HG02938 (cell line): ENCODE results near the gene REXO4.

Source experiments
- ATAC-seq: cut with Tn5 transposase; IDR thresholded peaks from one replicate; pipeline ENCODE4 v1.9.1; 2021; ENCODE audit warnings: mild to moderate bottlenecking, moderate library complexity; ENCODE audit not compliant: unreplicated experiment

REXO4 gene

DNA sequence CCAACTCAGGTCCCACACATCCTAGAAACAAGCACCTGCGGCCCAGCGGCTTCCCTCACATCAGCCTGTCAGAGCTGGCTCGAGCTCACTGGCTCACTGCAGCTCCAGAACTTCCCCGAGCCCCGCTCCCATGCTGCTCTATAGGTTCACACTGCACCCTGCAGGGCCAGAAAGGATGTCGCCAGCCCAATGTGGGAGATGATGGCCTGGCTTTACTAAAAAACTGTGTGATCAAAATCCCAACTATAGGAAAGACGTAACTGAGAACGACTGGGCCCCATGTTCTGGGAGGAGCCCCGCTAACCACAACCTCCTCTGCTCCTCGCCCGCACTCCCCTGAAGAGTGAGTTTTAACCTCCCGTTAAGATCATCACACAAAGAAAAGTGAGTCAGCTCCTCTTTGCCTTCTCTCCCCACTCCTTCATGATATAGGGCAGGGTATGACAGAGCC lies 46.5 kb downstream of the REXO4 start:
- ATAC-seq, result no peak

DNA sequence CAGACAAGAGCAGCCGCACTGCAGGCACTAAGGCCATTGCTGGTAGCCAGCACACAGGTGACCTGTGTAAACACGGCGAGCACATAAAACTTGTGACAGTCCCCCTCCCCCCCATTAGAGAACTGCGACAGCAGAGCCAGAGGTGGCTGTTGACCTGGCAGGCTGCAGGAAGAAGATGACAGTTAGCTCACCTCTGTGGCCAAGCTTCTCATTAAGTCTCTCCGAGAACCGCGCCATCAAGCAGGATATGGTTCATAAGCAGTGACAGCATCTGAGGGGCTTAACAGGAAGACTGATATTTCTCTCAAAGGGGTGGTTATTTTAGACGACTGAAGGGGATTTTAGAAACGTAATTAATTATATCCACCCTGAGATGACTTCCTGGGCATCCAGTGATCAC lies 47.1 kb downstream of the REXO4 start:
- ATAC-seq, result no peak

DNA sequence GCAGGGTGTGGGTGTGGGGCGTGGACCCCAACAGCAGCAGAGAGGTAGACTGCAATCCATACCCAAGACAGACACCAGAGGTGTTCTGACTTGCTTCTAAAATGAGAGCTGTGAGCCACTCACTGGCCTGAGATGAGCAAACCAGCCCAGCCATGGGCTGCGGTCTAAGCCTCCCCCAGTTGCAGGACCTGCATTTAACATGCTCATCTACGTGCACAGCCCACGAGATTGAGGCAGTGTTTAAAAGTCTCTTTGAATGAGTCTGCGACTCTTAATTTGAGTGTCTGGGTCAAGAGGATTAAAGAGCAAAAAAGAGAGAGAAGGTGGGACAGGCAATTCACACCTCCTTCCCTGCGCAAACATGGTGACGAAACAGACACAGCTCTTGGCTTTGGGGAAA lies 47.9 kb downstream of the REXO4 start:
- ATAC-seq, result no peak

DNA sequence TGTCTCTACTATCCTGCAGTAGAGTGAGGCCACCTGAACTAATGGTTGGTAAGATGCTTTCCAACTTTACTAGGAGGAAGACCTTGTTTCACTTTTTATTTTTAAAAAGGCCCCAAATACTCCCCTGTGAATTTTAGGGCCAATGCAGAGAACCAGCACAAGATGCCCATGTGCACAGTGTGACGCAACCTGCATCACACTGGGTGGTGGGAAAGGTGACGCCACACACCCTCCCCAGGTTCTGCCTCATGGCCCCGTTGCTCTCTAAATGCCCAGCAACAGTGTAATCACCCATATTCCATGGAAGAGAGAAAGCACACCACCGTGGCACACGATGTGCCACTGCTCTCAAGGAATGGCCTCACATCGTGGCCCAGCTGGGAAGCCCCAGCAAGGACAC lies 48.4 kb downstream of the REXO4 start:
- ATAC-seq, result no peak

DNA sequence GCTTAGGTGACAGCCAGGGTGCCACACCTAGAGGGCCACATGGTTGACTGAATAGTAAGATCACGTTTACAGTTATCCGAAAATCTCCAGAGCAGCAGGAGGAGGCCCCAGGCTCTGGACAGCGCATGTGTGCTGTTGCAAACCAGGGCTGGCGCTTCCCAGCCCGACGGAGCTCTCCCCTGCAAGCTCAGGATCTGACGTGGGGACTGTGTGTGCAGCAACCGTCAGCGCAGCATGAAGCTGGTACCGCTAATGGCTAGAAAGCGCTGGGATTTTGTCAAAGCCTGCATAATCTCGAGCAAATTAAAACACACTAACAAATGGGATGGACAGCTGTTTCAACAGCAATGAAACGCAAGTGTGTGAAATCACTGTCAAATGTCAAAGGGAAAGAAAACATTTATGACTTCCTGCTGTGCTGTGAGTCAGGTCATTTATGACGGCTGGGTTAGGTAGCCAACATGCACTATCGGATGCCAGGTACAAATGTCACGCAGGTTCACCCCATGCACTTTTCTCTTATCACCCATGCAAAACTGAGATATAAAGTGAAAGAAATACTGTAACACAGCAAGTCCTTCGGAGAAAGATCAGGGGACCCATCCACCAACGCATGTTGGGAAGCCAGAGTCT lies 49.4 kb downstream of the REXO4 start:
- ATAC-seq, result no peak

DNA sequence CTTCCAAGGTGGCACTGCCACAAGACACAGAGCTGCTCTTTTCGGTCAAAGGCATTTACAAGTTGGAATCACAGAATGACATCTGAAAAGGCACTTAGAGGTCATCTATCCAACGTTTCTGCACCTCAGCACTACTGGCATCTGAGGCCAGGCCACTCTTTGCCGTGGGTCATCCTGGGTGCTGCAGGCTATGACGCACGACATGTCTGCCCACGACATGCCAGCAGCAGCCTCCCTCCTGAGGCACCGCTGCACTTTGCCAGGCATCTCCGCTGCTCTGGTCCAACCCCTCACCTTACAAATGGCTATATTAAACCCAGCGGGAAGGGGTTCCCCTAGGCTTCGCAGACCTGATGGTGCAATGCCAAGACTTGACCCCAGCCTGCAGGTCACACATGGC lies 50.0 kb downstream of the REXO4 start:
- no peak for ATAC-seq

DNA sequence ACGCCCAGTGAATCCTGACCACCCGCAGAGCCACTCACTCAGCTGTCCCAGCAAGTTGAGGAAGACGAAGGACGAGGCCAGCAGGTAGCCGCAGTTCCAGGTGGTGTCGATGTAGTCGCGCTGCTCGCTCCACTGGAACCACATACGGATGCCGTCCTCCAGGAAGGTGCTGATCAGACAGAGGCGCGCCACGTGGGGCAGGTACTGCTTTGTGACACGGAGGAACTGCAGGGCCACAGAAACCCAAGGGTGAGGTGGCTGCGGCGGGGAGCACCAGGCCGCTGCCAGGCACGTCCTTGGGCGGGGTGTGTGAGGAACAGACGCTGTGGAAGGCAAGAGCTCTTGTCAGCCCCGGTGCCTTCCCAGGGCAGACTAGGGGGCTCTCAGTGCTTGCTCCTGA lies 50.6 kb downstream of the REXO4 start:
- ATAC-seq, result no peak

DNA sequence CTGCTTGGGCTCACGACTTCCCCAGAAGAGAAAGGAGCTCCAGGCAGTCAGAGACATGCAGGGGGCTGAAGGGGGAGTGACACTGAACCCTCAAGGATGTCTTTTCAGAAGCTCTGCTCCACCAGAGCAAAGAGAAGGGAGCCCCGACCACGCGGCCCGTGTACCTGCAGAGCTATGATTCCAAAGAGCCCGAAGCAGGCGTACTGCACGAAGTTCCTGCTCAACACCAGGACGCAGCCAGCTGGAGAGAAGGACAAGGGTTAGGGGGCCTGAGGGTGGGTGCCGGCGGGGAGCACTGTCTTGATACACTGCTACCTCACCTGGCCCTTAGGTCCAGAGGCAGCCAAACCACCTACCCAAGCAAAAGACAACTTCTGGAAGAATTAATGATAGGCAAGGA lies 51.4 kb downstream of the REXO4 start:
- ATAC-seq, result no peak

DNA sequence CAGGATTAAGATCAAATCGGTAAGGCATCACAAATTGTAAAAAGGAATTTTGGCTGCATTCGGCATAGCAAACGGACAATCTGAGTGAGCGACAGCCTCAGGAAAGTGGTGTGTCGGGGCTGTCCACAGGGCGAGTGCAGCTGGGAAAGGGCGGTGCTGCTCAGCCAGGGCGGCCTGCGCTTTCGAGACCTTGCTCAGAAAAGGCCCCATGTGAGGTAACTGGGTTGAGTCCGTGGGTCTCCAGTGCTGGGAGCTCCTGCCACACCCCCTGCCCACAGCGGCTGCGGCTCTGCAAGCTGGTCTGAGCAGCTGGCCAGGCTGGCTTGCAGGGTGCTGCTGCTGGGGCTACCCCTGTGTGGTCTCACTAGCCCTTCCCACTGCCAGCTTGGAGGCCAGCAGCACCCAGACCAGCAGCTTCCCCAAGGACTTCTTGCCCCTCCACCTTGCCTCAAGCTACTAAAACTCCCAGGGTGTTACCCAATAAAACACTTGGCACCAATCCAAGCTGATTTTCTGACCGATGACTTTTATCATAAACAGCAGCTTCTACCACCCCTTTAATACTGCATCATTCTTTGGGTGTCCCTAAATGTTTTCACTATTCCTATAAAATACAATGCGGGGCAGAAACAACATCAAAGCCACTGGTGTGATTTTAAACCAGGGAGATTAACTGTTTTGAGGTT lies 55.3 kb downstream of the REXO4 start:
- no peak for ATAC-seq

DNA sequence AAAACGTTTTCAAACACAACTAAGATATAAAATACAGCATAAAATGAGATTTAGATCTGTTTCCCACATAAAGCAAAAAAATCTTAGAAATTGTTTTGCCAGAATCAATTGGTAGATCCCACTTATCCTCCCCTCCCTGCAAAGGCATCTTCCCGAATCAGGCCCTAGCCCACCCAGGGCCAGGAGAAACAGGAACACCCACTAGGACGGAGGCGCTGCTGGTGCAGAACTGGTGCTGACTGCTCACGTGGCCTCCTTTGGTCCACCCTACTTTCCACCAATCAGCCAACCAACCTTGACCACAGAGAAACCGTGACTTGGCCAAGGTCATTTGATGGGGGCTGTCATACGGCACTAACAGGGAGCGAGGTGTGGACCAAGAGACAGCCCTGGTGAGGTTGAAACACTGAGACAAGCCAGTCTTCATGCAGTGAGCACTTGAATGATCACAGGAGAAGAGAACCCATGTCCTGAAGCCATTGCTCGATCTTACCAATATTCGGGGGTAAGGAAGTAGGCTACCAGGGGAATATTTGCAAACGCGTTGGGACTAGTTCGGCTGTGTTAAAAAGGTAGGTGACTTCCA lies 56.2 kb downstream of the REXO4 start:
- no peak for ATAC-seq

DNA sequence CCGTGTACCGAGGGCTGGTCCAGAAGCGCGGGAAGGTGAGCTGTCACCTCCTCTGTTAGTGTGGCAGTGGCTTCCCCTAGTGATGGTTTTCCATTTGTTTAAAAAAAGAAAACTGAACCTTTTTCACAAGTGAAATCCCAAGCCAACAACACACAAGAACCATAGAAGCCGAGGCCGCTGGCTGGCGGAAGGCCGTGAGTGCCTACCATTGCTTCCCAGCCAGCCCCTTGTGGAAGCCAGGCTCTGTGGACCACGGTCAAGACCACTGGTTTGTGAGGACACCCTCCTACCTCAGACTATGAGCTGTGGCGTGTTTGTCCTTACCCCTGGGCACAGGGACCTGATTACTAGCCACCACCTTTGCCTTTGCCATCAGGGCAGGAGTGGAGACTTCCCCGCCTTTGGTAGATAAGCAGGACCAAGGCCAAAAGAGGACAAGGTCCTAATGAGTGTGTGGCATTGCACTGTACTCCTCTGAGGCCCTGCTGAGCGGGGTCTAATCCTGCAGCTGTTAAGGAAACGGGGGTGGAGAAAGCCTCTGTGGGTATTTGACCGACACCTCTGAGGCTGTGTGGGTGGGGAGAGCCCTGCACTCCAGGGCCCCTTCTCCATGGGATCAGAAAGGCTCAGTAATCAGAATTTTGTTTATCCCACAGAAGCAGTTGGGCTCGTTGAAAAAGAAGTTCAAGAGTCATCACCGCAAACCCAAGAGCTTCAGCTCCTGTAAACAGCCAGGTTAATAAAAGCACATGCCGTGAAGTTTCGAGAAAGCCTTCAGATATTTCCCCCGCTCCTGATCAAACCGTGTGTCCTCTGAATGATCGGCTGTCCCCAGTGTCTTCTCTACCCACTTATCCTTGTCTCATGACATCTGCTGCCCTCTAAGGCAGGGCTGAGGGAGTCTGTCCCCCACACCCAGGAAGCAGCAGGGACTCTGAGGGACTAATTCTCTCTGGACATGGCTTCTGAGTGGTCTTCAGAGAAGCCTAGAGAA lies 57.1 kb downstream of the REXO4 start:
- no peak for ATAC-seq

DNA sequence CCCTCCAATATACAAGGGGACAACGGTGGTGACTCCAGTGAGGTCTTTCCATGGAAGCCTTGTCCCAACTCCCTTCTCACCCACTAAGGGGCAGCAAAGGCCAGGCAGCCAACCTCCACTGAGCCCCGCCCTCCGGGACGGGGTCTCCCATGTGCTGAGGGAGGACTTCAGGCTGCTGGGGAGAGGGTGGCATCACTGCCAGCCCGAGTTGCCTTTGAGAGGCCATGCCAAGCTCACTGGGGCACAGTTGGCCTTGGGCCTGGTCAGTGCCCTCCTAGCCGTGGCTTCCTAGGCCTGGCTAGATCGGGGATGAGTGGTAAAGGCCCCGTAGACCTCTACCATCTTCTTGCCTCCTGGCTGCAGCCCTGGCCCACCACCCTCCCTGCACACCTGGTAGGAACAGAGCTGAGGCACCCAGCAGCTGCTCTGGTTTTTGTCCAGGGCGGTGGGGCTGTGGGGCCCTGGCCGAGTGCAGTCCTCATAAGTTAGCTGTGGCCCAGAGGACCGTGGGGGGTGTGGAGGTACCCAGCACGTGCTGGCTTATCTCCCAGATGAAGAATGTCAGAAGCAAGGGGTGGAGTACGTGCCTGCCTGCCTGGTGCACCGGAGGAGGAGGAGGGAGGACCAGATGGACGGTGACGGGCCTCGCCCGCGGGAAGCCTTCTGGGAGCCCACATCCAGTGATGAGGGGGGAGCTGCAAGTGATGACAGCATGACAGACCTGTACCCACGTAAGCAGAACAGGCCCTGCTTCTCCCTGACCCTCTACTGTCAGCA lies 58.2 kb downstream of the REXO4 start:
- no peak for ATAC-seq

DNA sequence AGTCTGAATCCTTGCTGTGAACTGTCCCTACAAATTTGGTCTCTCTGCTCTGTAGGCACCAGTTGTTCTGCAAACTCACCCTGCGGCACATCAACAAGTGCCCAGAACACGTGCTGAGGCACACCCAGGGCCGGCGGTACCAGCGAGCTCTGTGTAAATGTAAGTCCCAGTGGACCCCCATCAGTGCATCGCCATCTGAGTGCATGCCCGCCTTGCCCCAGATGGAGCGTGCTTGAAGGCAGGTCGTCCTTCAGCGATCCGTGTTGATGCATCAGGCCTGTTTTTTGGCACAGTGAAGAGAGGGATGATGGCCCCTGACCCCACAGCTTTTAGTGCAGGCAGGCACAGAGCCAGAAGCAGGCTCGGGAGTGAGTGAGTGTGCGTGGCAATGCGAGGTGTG lies 60.2 kb downstream of the REXO4 start:
- no peak for ATAC-seq

DNA sequence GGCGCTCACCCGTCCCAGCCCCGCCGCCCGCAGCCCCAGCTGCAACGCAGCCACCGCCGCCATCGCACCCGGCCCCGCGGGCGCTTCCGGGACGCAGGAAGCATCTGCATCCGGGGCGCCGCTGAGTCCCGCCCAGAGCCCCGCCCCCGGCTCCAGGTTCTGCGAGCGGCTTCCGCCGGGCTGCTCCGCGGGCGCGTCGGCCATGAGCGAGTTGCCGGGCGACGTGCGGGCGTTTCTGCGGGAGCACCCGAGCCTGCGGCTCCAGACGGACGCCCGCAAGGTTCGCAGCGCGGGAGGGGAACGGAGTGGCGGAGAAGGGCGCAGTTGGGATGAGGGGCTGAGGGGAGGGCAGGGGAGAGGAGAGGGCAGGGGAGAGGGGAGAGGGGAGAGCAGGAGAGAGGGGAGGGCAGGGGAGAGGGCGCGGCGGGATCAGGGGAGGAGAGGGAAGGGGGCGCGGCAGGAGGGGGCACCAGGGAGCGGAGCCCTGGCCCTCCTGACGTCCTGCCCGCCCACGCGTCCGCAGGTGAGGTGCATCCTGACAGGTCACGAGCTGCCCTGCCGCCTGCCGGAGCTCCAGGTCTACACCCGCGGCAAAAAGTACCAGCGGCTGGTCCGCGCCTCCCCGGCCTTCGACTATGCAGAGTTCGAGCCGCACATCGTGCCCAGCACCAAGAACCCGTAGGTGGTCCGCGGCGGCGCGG lies 61.3 kb downstream of the REXO4 start, which contains the start of the genes SURF1 and SURF2:
SURF1 (minus strand) TSS at position 97 of the 701 bp plus-strand sequence; CDS start at position 63, 34 bp downstream.
SURF2 (plus strand) TSS at position 160 of the 701 bp plus-strand sequence; CDS start at position 203, 43 bp downstream.
- ATAC-seq, result no peak
